Type B pancreatic cell (in vitro differentiated cells): Measurements from ENCODE around the gene HS6ST1. TPM values are rescaled to one million over a fixed set of nuclear protein-coding genes. Genes with fewer than 3 reads are reported as not detected.
"Not testable (repeated sequence)": the region's sequence is repeated elsewhere in the genome, so short reads cannot be mapped to it uniquely, and the experiment has no call there.

Source experiments
- DNase-seq: peaks from one replicate; pipeline ENCODE4 v3.0.0; 2021; ENCODE audit warnings: mixed read lengths; ENCODE audit not compliant: unreplicated experiment; ENCODE audit errors: extremely low spot score
- H3K27ac Mint-ChIP-seq: 2 replicates; pipeline ENCODE4 v1.8.0; 2021; ENCODE audit warnings: mild to moderate bottlenecking, mixed read lengths
- H3K27me3 Mint-ChIP-seq: 2 replicates; pipeline ENCODE4 v1.8.0; 2021; ENCODE audit warnings: mixed read lengths
- H3K36me3 Mint-ChIP-seq: 2 replicates; pipeline ENCODE4 v1.8.0; 2021; ENCODE audit warnings: mixed read lengths
- H3K4me1 Mint-ChIP-seq: one replicate; pipeline ENCODE4 v1.8.0; 2021; ENCODE audit warnings: mixed read lengths; ENCODE audit not compliant: unreplicated experiment
- H3K4me3 Mint-ChIP-seq: 2 replicates; pipeline ENCODE4 v1.8.0; 2021; ENCODE audit warnings: mild to moderate bottlenecking, mixed read lengths
- H3K9me3 Mint-ChIP-seq: 2 replicates; pipeline ENCODE4 v1.8.0; 2021; ENCODE audit warnings: mixed read lengths
- total RNA-seq: library from RNA; stranded (reverse); gene quantifications from 2 replicates; pipeline ENCODE4 v1.2.1, GENCODE V29; 2021; ENCODE audit warnings: low replicate concordance
- TF ChIP-seq, protein P1 (sequence below): fragments of 200-600 bp; sonication (generic); conservative IDR thresholded peaks from 2 replicates; pipeline ENCODE4 v1.5.0; 2021; ENCODE audit warnings: antibody characterized with exemption, mild to moderate bottlenecking

HS6ST1 gene
- total RNA-seq, 1 donor from 2014 or later: 75.2 TPM

DNA sequence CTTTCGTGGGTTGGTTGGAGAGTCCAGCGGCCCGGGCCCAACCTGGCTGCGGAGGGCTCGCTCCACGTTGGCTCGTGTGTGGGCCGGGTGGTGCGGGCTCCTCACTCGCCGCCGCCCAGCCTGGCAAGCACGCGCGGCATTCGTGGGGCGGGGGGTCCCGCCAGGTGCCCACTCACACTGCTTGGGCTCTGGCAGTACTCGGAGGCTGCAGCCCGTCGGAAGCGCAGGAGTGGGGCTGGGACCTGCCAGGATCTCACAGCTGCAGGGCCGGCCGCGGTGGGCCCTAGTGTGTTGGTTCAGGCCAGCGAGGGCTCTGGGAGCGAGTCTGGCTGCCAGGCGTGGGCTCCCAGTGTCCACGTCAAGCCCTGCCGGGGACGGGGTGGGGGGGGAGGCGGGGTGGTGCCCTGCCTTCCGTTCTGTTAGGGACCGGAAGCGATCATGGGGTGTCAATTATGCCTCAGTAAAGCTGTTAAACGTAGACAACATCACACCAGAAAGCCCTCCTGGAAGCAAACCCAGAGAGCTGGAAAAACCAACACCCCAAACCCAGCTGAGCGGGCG lies 1.0 kb upstream of the HS6ST1 start:
- Mint-ChIP-seq H3K27me3 (peaks cover 4% of the 10 kb centered on the region), H3K36me3 (peaks cover 3% of the 10 kb centered on the region), H3K4me3 (peak overlapping the region; percentile 77), H3K9me3 (no peaks in the 10 kb centered on the region), H3K4me1 (peaks cover 31% of the 10 kb centered on the region), H3K27ac (no peak overlapping the region)
- TF ChIP-seq, protein P1, sequence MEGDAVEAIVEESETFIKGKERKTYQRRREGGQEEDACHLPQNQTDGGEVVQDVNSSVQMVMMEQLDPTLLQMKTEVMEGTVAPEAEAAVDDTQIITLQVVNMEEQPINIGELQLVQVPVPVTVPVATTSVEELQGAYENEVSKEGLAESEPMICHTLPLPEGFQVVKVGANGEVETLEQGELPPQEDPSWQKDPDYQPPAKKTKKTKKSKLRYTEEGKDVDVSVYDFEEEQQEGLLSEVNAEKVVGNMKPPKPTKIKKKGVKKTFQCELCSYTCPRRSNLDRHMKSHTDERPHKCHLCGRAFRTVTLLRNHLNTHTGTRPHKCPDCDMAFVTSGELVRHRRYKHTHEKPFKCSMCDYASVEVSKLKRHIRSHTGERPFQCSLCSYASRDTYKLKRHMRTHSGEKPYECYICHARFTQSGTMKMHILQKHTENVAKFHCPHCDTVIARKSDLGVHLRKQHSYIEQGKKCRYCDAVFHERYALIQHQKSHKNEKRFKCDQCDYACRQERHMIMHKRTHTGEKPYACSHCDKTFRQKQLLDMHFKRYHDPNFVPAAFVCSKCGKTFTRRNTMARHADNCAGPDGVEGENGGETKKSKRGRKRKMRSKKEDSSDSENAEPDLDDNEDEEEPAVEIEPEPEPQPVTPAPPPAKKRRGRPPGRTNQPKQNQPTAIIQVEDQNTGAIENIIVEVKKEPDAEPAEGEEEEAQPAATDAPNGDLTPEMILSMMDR: no peak
- no peak for DNase-seq

DNA sequence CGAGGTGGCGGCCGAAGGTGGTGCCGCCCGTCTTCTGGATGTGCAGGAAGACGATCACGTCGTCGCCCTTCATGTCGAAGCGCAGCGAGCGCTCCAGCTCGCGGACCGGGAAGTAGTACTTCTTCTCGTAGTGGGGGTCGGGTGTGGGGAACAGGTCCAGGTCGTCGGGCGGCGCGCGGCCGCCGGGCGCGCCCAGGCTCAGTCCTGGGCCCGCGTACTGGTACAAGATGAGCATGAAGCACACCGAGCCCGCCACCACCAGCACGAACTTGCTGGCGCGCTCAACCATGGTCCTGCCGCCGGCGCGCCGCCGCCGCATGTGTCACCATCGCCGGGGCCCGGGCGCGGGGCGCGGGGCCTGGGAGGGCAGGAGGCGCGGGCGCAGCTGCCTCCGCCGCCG lies 423 bp downstream of the HS6ST1 start:
- not testable (repeated sequence) for H3K9me3 Mint-ChIP-seq, H3K36me3 Mint-ChIP-seq, H3K27me3 Mint-ChIP-seq, H3K4me3 Mint-ChIP-seq, H3K27ac Mint-ChIP-seq, DNase-seq
- H3K4me1 Mint-ChIP-seq: peaks cover 35% of the 10 kb centered on the region

DNA sequence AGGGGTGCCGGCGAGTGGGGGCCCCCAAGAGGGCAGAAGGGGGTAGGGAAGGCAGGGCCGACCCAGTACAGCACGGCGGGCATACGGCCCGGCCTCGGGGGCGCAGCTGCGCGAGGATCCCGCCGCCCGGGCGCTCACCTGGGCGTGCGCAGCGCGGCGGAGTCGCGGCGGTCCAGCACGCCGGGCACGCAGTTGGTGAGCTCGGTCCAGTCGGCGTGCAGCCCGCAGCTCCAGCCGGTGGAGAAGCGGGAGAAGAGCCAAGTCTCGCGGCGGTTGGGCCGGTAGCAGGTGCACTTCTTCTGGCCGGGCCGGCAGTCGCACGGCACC lies 806 bp downstream of the HS6ST1 start:
- Mint-ChIP-seq H3K4me3 (peak overlapping the region; percentile 94), H3K4me1 (peaks cover 38% of the 10 kb centered on the region)
- not testable (repeated sequence) for H3K27ac Mint-ChIP-seq, H3K27me3 Mint-ChIP-seq, DNase-seq, H3K36me3 Mint-ChIP-seq, H3K9me3 Mint-ChIP-seq

DNA sequence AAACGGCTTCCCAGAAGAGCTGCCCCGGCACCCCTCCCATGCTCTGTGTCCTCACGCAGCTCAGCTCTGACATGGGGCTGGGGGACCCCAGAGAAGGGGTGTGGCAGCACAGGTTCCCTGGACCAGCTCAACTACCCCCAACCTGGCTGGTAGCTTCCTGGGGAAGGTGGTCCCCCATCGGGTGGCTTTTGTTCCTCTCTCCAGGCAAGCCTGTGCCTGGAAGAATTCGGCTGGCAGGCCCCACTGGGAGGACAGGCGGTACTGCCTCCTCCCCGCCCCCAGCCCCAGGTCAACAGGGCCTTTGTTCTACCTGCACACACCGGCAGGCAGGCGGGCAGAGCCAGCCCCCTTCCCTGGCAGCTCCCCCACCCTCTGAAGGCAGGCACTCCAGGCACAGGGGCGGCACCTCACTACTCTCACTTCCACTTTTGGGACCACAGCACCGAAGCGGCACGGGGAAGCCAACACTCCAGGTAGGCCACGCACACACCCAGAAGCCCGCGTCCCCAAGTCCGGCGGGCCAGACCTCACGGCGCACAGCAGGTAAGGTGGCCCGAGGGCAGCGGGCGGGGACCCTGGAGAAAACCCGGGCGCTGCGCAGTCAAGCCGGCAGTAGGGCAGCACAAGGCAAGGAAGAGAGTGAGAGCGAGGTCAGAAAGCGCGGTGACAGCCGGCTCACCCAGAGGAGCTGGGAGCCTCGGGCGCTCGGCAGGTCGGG lies 1.3 kb downstream of the HS6ST1 start:
- peak; percentile 72 for DNase-seq
- peaks cover 3% of the 10 kb centered on the region for H3K36me3 Mint-ChIP-seq
- no peaks in the 10 kb centered on the region for H3K9me3 Mint-ChIP-seq
- peaks cover 38% of the 10 kb centered on the region for H3K4me1 Mint-ChIP-seq
- TF ChIP-seq, protein P1: no peak
- peak overlapping the region; percentile 81 for H3K27ac Mint-ChIP-seq
- H3K4me3 Mint-ChIP-seq: peak overlapping the region; percentile 94
- peaks cover 4% of the 10 kb centered on the region for H3K27me3 Mint-ChIP-seq

DNA sequence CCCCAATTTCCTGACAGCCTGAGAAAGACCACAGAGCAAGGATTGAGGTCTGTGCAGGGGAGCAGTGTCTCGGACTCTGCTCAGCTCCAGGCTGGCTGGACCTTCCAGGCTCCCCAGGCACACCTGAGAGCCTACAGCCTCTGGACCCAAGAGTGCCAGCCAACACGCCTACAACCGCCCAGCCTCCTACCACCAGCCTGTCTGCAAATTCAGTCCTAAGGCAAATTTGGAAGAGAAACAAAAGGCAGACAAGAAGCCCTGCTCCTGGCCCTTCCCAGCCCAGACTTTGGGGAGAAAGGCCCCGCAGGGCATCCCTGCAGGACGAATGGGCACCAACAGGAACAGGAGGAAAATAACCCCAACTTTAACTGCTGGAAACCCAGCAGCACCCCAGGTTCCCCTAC lies 1.9 kb downstream of the HS6ST1 start:
- Mint-ChIP-seq H3K9me3 (no peaks in the 10 kb centered on the region), H3K27me3 (peaks cover 4% of the 10 kb centered on the region), H3K4me1 (peaks cover 38% of the 10 kb centered on the region), H3K27ac (peak overlapping the region; percentile 61), H3K36me3 (peaks cover 3% of the 10 kb centered on the region), H3K4me3 (peak overlapping the region; percentile 94)
- peak; percentile 62 for DNase-seq
- TF ChIP-seq, protein P1: no peak

DNA sequence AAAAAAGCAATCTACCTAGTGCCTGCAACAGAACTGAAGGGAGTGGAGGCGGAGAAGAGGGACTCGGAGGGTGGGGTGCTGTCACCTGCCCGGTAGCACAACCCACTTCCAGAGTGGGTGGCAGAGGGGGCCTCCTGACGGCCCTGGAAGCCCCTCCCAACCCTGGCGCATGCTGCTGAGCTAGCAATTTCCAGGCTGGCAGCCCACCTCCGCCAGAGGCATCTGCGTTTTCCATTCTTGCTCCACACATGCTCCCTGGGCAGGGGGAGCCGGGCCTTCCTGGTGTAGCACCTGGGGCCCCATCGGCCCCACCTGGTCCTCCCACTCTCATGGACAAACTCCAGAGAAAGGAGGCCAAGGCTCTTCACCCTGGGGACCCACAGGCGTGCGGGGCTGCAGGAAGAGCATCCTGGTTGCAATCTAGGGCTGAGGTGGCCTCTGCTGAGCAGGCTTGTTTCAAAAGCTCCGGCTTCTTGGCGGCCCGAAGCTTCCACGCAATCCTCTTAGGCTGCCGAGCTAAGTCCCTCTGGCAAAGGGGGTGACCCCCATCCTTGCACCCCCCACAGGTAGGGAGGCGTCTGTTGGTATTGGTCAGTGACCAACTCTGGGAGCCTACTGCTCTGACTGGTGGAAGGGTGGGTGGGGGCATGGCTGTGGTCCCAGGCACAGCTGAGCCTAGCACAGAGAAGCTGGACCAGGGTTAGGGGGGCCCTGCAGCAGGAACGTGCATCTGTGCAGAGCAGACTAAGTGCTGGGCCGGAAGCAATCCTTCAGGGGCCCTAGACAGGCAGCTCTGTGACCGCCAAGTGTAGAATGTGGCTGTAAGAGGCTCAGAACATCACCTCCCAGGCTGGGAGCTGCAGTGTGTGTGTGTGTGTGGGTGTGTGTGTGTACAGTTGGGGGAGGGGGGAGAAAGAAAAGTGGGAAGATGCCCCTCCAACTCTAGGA lies 2.6 kb downstream of the HS6ST1 start:
- no peaks in the 10 kb centered on the region for H3K27me3 Mint-ChIP-seq
- peak; percentile 71 for DNase-seq
- H3K36me3 Mint-ChIP-seq: peaks cover 3% of the 10 kb centered on the region
- peak overlapping the region; percentile 61 for H3K27ac Mint-ChIP-seq
- H3K4me1 Mint-ChIP-seq: peaks cover 37% of the 10 kb centered on the region
- TF ChIP-seq, protein P1: no peak
- peak overlapping the region; percentile 94 for H3K4me3 Mint-ChIP-seq
- no peaks in the 10 kb centered on the region for H3K9me3 Mint-ChIP-seq
